Hippocampal formation (tissue), 2 donors: Measurements from ENCODE around the gene POLR3E.
A peak's percentile ranks its signal among the peaks of the same experiment; 100 is the strongest.

ENCODE experiments used
- DNase-seq, 2 donors: peaks; one replicate each; lab custom pipeline; 2025; lab: John Stamatoyannopoulos, UW

Gene POLR3E

GRCh38 chr16:22297114-22297870, at the start of gene POLR3E:
Gene POLR3E (plus strand): TSS chr16:22297409. CDS start chr16:22302969, 5,560 bp downstream.
- peak; percentile 96 to 98 for DNase-seq

GRCh38 chr16:22250522-22250921, 46.7 kb upstream of the POLR3E start:
- no peak for DNase-seq

- DNase-seq = no peak
Observed at GRCh38 chr16:22252317-22252716, 44.9 kb upstream of the POLR3E start.

- DNase-seq = no peak
Observed at GRCh38 chr16:22253272-22253671, 43.9 kb upstream of the POLR3E start.

- no peak for DNase-seq
Observed at GRCh38 chr16:22255335-22255734, 41.9 kb upstream of the POLR3E start.

GRCh38 chr16:22257440-22257839, 39.8 kb upstream of the POLR3E start:
- DNase-seq = no peak

- no peak for DNase-seq
Observed at GRCh38 chr16:22260490-22260889, 36.7 kb upstream of the POLR3E start.

- no peak for DNase-seq
Observed at GRCh38 chr16:22262460-22262859, 34.7 kb upstream of the POLR3E start.

- DNase-seq = no peak
Observed at GRCh38 chr16:22264786-22265185, 32.4 kb upstream of the POLR3E start.

GRCh38 chr16:22265351-22265750, 31.9 kb upstream of the POLR3E start:
- DNase-seq = no peak

GRCh38 chr16:22266546-22266945, 30.7 kb upstream of the POLR3E start:
- DNase-seq = no peak

- DNase-seq = no peak
Observed at GRCh38 chr16:22267764-22268163, 29.4 kb upstream of the POLR3E start.

- DNase-seq = no peak
Observed at GRCh38 chr16:22270525-22270924, 26.7 kb upstream of the POLR3E start.

GRCh38 chr16:22272870-22273650, 24.1 kb upstream of the POLR3E start:
- no peak for DNase-seq

GRCh38 chr16:22274916-22275315, 22.3 kb upstream of the POLR3E start:
- no peak for DNase-seq

- DNase-seq = no peak
Observed at GRCh38 chr16:22278441-22279230, 18.6 kb upstream of the POLR3E start.

- no peak for DNase-seq
Observed at GRCh38 chr16:22282254-22282892, 14.8 kb upstream of the POLR3E start.

GRCh38 chr16:22284637-22285036, 12.6 kb upstream of the POLR3E start:
- DNase-seq = no peak

- DNase-seq = no peak
Observed at GRCh38 chr16:22285080-22285479, 12.1 kb upstream of the POLR3E start.

- DNase-seq = no peak
Observed at GRCh38 chr16:22291020-22291419, 6.2 kb upstream of the POLR3E start.

- no peak for DNase-seq
Observed at GRCh38 chr16:22291860-22292318, 5.3 kb upstream of the POLR3E start.

- DNase-seq = no peak
Observed at GRCh38 chr16:22292320-22292719, 4.9 kb upstream of the POLR3E start.
